ENCODE results near the gene TSPAN11. TPM values are rescaled to one million over a fixed set of nuclear protein-coding genes. Genes with fewer than 3 reads are reported as not detected.

The TSPAN11 gene
- total and polyA plus RNA-seq, 4 donors, result 0.13 to 1.2 (median 0.44) TPM

DNA sequence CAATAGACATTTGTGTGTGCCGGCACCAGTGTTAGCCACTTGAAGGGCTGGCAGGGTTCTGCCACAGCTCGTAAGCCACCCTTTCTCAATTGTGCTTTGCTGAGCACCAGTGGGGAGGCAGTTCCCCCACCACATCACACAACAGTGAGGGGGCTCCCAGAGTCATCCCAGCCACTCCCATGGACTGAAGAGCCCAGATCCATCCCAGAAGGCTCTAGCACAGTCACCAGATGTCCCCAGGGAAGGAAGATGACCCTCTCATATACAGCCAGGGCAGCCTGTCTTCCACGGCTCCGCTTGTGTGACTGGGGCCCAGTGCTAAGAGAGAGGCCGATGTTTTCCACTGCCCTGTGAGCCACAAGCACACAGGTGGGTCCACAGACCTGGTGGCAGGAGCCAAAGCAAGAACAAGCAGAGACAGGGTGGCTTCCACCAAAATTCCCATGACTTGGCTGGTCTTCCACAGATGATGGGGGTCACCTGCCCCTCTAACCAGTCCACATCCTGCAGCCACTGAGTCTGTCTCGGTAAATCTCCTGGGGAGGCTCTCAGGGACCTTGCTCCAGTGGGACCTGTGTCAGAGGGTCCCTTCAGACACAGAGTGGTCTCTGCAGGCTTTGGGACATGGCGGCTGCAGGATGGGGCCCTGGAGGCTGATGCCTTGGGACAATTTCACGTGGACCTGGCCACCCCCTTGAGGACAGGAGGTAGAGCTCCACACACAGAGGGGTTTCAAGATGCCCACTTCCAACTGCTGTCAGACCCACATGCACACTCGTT is 75.2 kb downstream of the TSPAN11 start:
- H3K4me1 ChIP-seq (ENCODE audit: control insufficient read depth in 4 of 4, insufficient read depth in 4 of 4, low read length in 3 of 4), result no peaks in the 10 kb centered on the region
- no peaks in the 10 kb centered on the region for H3K9me3 ChIP-seq (ENCODE audit: control insufficient read depth in 4 of 4, low read length in 3 of 4)
- 93% methylated on average over 9 of the region's 9 CpGs for WGBS
- no peak for DNase-seq (ENCODE audit: low spot score)
- TF ChIP-seq JUND (IDR thresholded peaks at IDR 0.05) (no peak), FOXA2 (IDR thresholded peaks at IDR 0.05) (no peak), YY1 (IDR thresholded peaks at IDR 0.05) (no peak), RAD21 (IDR thresholded peaks at IDR 0.05) (no peak)
- H3K9ac ChIP-seq (ENCODE audit: low read depth in 1 of 2, low read length in 2 of 2), result no peak overlapping the region
- no peak overlapping the region for H3K4me3 ChIP-seq (ENCODE audit: low read depth in 1 of 3, low read length in 3 of 3)
- H3K27ac ChIP-seq (ENCODE audit: low read depth in 1 of 2, low read length in 2 of 2), result no peak overlapping the region
- no peaks in the 10 kb centered on the region for H3K36me3 ChIP-seq (ENCODE audit: control insufficient read depth in 4 of 4, insufficient read depth in 3 of 4, low read depth in 1 of 4, low read length in 3 of 4)
- no peaks in the 10 kb centered on the region for H3K27me3 ChIP-seq (ENCODE audit: control insufficient read depth in 4 of 4, insufficient read depth in 4 of 4, low read length in 3 of 4)

DNA sequence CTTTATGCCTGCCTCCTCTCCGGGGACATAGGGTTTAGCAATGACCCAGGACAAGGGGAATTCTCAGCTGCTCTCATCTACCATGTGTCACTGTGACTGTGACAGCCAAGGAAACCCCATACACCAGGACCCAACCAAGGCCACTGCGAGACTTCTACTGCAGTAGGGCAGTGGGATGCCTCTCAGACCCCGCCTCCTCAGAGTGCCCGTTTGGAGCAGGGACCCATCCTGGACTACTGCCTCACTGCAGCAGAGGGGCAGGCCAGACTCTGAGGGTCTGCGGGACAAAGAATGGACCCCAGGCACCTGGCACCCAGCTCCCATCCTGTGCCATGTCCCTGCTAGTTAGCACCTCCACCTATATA is 75.8 kb downstream of the TSPAN11 start:
- no peak overlapping the region for H3K4me3 ChIP-seq (ENCODE audit: low read depth in 1 of 3, low read length in 3 of 3)
- WGBS, result 87% methylated on average over 5 of the region's 5 CpGs
- H3K27me3 ChIP-seq (ENCODE audit: control insufficient read depth in 4 of 4, insufficient read depth in 4 of 4, low read length in 3 of 4), result no peaks in the 10 kb centered on the region
- no peaks in the 10 kb centered on the region for H3K9me3 ChIP-seq (ENCODE audit: control insufficient read depth in 4 of 4, low read length in 3 of 4)
- H3K27ac ChIP-seq (ENCODE audit: low read depth in 1 of 2, low read length in 2 of 2), result no peak overlapping the region
- H3K9ac ChIP-seq (ENCODE audit: low read depth in 1 of 2, low read length in 2 of 2), result no peak overlapping the region
- H3K36me3 ChIP-seq (ENCODE audit: control insufficient read depth in 4 of 4, insufficient read depth in 3 of 4, low read depth in 1 of 4, low read length in 3 of 4), result no peaks in the 10 kb centered on the region
- H3K4me1 ChIP-seq (ENCODE audit: control insufficient read depth in 4 of 4, insufficient read depth in 4 of 4, low read length in 3 of 4), result no peaks in the 10 kb centered on the region
- DNase-seq (ENCODE audit: low spot score), result no peak
- TF ChIP-seq MAX (IDR thresholded peaks at IDR 0.05) (no peak), SP1 (IDR thresholded peaks at IDR 0.05) (no peak), FOXA1 (IDR thresholded peaks at IDR 0.05) (no peak), HNF4G (IDR thresholded peaks at IDR 0.05) (no peak), NR2F2 (IDR thresholded peaks at IDR 0.05) (no peak), RXRA (IDR thresholded peaks at IDR 0.05) (no peak), EGR1 (IDR thresholded peaks at IDR 0.05; ENCODE audit: low read depth in 2 of 2) (no peak), FOXA2 (IDR thresholded peaks at IDR 0.05) (no peak), REST (IDR thresholded peaks at IDR 0.05) (no peak), HNF4A (conservative IDR thresholded peaks at IDR 0.05) (no peak), RAD21 (IDR thresholded peaks at IDR 0.05) (no peak), CTCF (IDR thresholded peaks at IDR 0.05; ENCODE audit: low read depth, low read length, missing input control) (no peak), TAF1 (conservative IDR thresholded peaks at IDR 0.05) (no peak), JUND (IDR thresholded peaks at IDR 0.05) (no peak)
- TF ChIP-seq, protein P1, sequence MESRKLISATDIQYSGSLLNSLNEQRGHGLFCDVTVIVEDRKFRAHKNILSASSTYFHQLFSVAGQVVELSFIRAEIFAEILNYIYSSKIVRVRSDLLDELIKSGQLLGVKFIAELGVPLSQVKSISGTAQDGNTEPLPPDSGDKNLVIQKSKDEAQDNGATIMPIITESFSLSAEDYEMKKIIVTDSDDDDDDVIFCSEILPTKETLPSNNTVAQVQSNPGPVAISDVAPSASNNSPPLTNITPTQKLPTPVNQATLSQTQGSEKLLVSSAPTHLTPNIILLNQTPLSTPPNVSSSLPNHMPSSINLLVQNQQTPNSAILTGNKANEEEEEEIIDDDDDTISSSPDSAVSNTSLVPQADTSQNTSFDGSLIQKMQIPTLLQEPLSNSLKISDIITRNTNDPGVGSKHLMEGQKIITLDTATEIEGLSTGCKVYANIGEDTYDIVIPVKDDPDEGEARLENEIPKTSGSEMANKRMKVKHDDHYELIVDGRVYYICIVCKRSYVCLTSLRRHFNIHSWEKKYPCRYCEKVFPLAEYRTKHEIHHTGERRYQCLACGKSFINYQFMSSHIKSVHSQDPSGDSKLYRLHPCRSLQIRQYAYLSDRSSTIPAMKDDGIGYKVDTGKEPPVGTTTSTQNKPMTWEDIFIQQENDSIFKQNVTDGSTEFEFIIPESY (IDR thresholded peaks at IDR 0.05), result no peak
